GM12864 (cell line): Measurements from ENCODE around the gene ANGEL1.

Source experiments
- DNase-seq: peaks from one replicate; pipeline ENCODE4 v3.0.0-alpha.2; 2011; ENCODE audit warnings: low read depth
- H3K4me3 ChIP-seq: 2 replicates; pipeline ENCODE4 v1.5.1; 2011; ENCODE audit warnings: mild to moderate bottlenecking, low read depth, low read length, control low read depth
- CTCF ChIP-seq: IDR thresholded peaks from 2 replicates; pipeline ENCODE4 v1.5.1; 2011; ENCODE audit warnings: low read depth, mild to moderate bottlenecking, moderate library complexity, low read length, control low read depth, inconsistent platforms; ENCODE audit errors: missing control alignments

ANGEL1 gene

DNA sequence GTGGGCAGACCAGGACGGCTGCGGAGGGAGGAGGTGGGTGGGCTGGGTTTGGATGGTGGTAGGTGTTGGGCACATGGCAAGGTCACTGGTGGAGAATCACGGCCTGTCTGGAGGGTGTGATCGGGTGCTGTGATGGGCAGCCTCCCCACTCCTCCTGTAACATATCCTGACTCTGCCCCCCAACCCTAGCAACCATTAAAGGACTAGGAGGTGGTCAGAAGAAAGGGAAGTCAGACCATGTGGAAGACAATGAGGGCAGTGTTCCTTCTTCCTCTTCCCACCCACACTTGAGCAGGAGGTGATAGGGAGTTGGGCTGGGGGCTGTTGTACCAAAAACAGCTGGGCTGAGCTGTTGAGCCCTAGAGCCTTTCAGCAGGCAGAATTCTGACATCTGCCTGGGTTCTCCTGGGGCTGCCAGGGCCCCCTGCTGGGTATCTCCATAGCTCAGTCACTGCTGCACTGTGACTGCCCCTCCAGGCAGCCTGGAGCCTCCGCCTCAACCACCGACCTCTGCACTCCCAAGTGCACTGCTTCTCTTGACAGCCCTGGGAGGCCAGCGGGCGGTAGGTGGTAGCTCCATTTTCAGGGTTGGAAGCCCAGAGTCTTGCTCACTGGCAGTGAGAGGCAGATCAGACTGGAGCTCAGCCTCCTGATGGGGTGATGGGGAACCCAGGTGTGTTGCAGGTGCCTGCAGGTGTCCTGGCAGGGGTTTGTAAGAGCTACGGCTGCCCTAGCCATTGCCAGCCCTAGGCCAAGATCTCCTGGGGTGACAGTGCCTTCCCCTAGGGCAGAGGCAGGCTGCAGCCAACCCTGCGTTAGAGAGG is 36.0 kb downstream of the ANGEL1 start:
- TF ChIP-seq CTCF = peak; percentile 18
- DNase-seq = no peak
- no peak overlapping the region for H3K4me3 ChIP-seq

DNA sequence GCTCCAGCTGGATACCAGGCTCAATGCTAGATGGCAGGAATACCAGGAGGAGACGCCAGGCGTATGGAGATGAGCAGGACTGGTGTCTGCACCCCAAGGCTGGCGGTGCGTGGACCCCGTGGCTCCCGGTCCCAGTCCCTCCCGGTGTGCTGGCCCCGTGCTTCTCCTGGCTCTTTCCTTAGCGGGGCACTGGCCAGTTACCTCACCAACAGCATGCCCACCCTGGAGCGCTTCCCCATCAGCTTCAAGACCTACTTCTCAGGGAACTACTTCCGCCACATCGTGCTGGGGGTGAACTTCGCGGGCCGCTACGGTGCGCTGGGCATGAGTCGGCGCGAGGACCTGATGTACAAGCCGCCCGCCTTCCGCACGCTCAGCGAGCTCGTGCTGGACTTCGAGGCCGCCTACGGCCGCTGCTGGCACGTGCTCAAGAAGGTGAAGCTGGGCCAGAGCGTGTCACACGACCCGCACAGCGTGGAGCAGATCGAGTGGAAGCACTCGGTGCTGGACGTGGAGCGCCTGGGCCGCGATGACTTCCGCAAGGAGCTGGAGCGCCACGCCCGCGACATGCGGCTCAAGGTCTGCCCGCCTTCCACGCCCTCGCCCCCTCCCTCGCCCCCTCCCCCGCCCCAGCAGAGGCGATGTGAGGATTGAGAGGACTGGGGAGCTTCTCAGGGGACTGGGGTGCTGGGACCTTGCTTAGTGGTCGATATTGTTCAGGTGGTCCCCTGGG is 36.8 kb downstream of the ANGEL1 start:
- no peak for TF ChIP-seq CTCF
- no peak for DNase-seq
- H3K4me3 ChIP-seq = no peak overlapping the region

DNA sequence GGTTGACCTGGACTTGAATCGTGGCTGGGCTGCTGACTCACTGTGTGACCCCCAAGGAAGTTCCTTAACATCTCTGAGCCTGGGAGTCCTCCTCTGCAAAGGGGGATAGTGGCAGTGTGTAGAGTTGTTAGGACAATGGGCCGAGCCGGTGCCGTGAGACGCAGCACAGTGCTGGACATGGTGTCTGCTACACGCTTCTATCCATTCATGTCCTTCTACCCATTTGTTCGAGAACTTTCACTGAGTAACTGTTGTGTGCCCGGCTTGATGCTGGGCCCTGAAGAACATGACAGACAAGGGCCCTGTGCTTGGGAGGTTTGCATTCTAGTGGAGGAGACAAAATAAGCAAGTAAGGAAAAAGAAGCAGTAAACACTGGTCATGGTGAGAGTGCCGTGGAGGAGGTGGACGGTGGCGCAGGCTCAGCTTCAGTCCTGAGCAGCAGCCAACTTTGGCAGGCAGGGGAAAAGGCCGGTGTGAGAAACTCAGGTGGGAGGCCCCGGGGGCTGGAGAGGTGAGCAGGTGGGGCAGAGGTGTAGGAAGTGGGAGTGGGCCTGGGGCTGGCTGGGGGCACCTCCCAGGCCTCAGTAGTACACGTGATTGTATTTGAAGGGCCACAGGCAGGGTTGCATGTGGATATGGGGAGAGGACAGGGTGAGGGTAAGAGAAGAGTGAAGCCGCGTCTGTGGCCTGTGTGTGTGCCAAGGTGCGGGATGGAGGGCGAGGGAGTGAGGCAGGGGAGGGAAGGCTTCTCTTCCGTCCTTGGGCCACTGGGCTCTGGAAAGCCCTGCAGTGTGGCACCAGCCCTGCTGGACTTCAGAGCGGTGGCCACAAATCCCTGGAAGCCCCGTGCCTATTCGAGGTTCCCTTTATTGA is 37.6 kb downstream of the ANGEL1 start:
- no peak for DNase-seq
- no peak for TF ChIP-seq CTCF

DNA sequence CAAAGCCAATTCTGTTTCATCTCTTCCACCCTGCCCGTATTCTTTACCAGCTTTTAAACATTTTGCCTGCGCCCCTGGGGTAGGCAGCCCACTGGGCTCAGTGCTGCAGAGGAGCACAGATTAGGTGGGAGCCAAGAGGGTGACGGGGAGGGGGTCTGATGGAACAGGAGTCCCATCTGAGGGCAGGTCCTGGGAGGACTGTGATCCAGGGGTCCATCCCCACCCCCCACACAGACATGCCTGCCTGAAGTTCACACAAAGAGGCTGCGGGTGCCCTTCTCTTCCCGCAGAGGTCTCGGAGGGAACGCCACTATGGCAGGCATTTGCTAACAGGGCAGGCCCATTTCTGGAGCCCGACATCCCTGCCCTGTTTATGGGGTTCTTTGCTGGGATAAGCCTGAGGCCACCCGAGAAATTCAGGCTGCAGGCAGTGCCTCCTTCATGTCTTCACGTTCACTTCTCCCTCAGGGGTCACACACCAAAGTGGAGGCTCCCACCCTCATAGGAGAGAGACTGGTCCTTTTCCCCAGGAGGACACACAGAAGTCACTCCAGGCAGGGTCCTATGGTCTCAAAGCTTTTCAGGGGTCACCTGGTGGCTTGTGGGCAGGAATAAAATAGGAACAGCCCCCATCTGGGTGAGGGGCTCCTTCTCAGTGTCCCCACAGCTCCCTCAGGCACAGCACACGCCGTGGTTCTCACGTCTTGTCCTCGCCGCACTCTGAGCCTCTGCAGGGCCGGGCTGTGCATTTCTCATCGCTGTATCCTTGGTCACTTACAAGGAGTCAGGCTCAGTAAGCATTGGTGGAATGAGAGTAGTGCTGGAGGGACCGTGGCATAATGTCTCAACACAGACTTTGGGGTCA is 38.5 kb downstream of the ANGEL1 start:
- no peak for TF ChIP-seq CTCF
- H3K4me3 ChIP-seq = no peak overlapping the region
- no peak for DNase-seq

More for the DNA sequence above, 37.6 kb downstream of the ANGEL1 start:
- no peak overlapping the region for H3K4me3 ChIP-seq

DNA sequence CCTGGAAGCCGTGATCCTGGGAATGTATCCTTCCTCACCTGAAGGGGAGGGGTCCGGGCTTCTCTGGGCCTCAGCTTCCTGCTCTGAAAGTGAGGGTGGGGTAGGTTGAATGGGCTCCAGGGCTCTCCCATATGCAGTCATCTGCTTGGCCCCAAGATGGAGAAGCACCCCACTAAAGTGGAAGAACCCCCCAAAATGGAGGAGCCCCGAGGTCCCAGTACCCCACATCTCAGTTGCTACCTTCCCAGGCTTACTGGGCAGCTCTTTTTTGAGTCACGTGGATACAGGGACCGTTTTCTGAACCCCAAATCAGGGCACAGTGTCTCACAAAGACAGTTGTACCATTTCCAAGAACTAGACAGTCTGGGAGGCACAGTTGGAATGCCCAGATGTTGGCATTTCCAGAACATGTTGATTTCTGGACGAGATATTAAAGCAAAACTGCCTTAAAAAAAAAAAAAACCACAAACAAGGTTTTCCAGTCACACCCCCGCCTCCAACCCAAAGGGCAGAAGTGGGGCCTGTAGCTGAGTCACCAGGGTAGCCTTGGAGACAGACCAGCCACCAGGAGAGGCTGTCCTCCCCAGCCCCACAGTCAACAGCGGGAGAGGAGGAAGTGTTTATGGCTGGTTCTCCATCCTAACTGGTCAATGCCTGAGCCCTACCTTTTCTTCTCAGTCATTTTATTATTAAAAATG is 39.3 kb downstream of the ANGEL1 start:
- H3K4me3 ChIP-seq = no peak overlapping the region
- TF ChIP-seq CTCF = no peak
- no peak for DNase-seq
